GM21529 (cell line): ENCODE results near the gene ECT2.
"Not testable (repeated sequence)": the region's sequence is repeated elsewhere in the genome, so short reads cannot be mapped to it uniquely, and the experiment has no call there.

ENCODE experiments used
- ATAC-seq: cut with Tn5 transposase; IDR thresholded peaks from one replicate; pipeline ENCODE4 v1.9.1; 2021; ENCODE audit not compliant: unreplicated experiment

The ECT2 gene

DNA sequence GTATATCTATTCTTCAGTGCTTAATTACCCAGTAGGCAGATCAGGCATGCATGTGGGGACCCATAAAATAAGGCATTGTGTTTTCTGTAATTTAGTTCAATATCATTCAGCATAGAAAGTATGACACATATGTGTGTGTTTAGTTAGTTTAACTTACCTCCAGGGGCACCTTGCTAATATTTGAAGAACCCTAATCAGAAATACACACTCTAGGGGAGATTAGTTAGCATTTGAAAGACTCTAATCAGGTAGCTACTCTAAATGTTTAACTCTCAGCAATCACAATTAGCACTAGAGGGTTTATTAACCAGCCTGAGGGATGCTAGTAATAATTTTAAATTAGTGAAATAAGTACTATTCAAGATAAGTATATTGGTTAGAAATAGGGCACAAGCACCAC, 104.5 kb downstream of the ECT2 start:
- ATAC-seq, result no peak

DNA sequence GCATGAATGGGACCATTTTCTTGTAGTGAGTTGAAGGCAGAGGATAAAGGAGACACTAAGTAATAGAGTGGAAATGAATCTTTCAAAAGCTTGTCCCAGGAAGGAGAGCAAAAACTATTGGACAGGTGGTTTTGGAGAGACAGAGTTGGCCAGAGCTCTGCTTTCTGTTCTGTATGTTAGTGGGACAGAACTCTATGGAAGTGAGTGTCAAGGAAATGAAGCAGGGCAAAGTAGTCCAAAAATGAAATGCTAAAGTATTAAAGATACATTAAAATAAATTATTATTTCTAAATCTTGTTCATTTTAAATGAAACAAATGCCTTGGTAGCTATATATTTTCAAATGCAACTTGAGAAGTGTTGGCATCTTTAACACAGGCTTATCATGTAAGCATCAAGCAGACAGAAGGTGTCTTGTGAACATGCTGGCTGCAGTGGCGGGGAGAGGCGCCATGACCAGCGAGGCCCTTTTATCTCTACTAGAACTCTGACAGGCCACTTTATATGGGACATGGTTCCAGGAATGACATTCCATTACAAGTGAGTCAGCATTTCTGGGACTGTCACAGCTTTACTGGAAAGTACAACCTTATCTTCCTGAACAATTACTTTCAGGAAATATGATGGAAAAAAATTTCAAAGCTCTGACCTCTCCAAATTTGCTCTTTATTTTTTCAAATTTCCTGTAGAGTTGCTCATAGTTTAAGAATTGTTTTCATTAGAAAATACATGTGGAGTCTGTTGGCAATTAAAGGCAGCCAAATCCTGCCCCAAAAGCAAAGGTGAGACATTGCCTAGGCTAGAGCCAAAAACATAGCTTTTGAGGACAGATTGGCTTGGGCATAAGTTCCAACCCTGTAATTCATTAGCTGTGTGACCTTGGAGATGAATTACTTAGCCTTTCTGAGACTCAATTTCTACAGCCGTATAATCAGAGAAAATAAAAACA, 106.5 kb downstream of the ECT2 start:
- ATAC-seq, result no peak

DNA sequence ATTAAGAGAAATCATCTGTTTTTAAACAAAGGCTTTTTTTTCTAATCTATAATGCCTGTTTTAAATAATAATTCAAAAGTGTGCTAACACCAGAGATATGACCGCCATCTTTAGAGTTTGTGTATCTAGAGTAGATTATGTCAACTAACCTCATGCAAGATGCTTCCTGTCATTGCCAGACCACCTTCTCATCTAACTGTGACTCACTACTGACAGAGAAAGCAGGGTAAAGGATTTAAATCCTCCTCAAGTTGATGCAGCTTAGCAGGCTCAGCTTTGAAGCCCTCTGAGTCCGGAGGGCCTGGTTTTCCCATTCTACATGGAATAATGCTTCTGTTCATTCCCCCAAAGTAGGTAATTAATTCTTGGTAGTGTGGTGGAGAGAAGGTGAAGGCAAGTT, 108.5 kb downstream of the ECT2 start:
- no peak for ATAC-seq

GRCh38 chr3:172866726-172867350, 116.3 kb downstream of the ECT2 start:
- not testable (repeated sequence) for ATAC-seq

DNA sequence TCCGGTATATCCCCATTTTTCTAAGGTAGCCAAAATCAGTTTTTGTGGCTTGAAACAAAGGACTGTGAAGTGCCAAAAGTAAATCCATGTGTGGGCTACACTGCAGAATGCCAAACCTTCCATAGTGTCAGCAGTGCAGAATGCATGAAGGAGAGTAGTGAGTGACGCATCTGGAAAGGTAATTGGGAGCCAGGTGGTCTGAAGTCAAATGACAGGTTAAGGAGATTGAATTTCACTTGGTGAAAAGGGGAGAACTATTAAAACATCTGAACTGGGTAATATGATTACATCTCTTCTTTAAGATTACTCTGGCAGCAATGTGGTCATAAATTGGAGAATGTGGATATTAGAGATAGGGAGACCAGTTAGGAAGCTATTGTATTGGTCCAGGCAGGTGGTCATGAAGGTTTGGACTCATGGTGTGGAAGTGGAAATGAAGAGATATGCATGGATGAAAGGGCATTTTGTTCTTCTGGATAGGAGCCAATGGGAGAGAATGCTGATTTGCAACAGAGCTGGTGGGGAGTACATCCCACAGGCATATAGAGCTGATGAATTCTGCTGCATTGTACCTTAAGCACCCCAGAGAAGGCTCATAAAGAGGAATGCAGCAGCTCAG, 118.2 kb downstream of the ECT2 start:
- ATAC-seq, result no peak

- no peak for ATAC-seq
These were observed 118.8 kb downstream of the ECT2 start for GRCh38 chr3:172869368-172869771.

- ATAC-seq, result no peak
These were observed 119.4 kb downstream of the ECT2 start for GRCh38 chr3:172869784-172870518.
